Neuronal stem cell (in vitro differentiated cells): ENCODE results near the gene PKNOX2.

Experiments used
- DNase-seq: peaks from one replicate; pipeline ENCODE4 v3.0.0-alpha.2; 2013; ENCODE audit warnings: low spot score
- H2AFZ ChIP-seq: one replicate; pipeline ENCODE4 v1.6.1; 2013; ENCODE audit warnings: mild to moderate bottlenecking, low read length, inconsistent platforms
- H2AK5ac ChIP-seq: 2 replicates; pipeline ENCODE4 v1.6.1; 2013; ENCODE audit warnings: low read depth, mild to moderate bottlenecking, inconsistent platforms, low read length, moderate library complexity, mixed read lengths
- H2BK120ac ChIP-seq: 2 replicates; pipeline ENCODE4 v1.6.1; 2013; ENCODE audit warnings: low read depth, mild to moderate bottlenecking, inconsistent platforms, low read length, moderate library complexity, mixed read lengths
- H2BK12ac ChIP-seq: one replicate; pipeline ENCODE4 v1.6.1; 2013; ENCODE audit warnings: low read length, inconsistent platforms
- H2BK15ac ChIP-seq: 2 replicates; pipeline ENCODE4 v1.6.1; 2013; ENCODE audit warnings: mild to moderate bottlenecking, low read length, inconsistent platforms, mixed read lengths
- H2BK5ac ChIP-seq: one replicate; pipeline ENCODE4 v1.6.1; 2013; ENCODE audit warnings: inconsistent platforms, mild to moderate bottlenecking, low read length, moderate library complexity
- H3K14ac ChIP-seq: one replicate; pipeline ENCODE4 v1.6.1; 2013; ENCODE audit warnings: low read length, inconsistent platforms
- H3K18ac ChIP-seq: 2 replicates; pipeline ENCODE4 v1.6.1; 2013; ENCODE audit warnings: low read length, inconsistent platforms
- H3K23ac ChIP-seq: 2 replicates; pipeline ENCODE4 v1.6.1; 2013; ENCODE audit warnings: low read depth, mild to moderate bottlenecking, mixed read lengths, low read length, inconsistent platforms; ENCODE audit not compliant: poor library complexity
- H3K27ac ChIP-seq: replicated peaks from 3 replicates; pipeline ENCODE4 v1.5.1; 2013; ENCODE audit warnings: low read length, inconsistent platforms
- H3K27me3 ChIP-seq, 3 experiments: 2 replicates each; pipeline ENCODE4 v1.6.1; 2013; ENCODE audit warnings: low read length in 3 of 3, mild to moderate bottlenecking in 2 of 3, inconsistent platforms in 1 of 3, low read depth in 1 of 3, mixed read lengths in 1 of 3, moderate library complexity in 1 of 3; ENCODE audit not compliant: control insufficient read depth in 3 of 3, insufficient read depth in 3 of 3
- H3K36me3 ChIP-seq, 2 donors: replicated peaks in 1 of 2; 2 replicates each; pipeline ENCODE4 v1.6.1; 2013; ENCODE audit warnings: low read length in 2 of 2; ENCODE audit not compliant: control insufficient read depth in 2 of 2, insufficient read depth in 2 of 2
- H3K4ac ChIP-seq: 2 replicates; pipeline ENCODE4 v1.6.1; 2013; ENCODE audit warnings: inconsistent platforms, mild to moderate bottlenecking, low read length, moderate library complexity
- H3K4me1 ChIP-seq, 2 donors: 1 replicate in 1 of 2; 2 replicates in 1 of 2; pipeline ENCODE4 v1.6.1; 2013; ENCODE audit warnings: low read length in 2 of 2, low read depth in 1 of 2; ENCODE audit not compliant: control insufficient read depth in 2 of 2, insufficient read depth in 1 of 2
- H3K4me2 ChIP-seq: one replicate; pipeline ENCODE4 v1.6.1; 2013; ENCODE audit warnings: mild to moderate bottlenecking, low read length, inconsistent platforms; ENCODE audit not compliant: insufficient read depth, poor library complexity, severe bottlenecking
- H3K4me3 ChIP-seq, 2 donors: 2 replicates each; pipeline ENCODE4 v1.5.1; 2013; ENCODE audit warnings: low read length in 2 of 2, mild to moderate bottlenecking in 2 of 2, inconsistent platforms in 1 of 2, moderate library complexity in 1 of 2
- H3K79me1 ChIP-seq: one replicate; pipeline ENCODE4 v1.6.1; 2013; ENCODE audit warnings: low read depth, mild to moderate bottlenecking, inconsistent platforms, low read length, moderate library complexity
- H3K9ac ChIP-seq: one replicate; pipeline ENCODE4 v1.6.1; 2013; ENCODE audit warnings: mild to moderate bottlenecking, low read depth, low read length, inconsistent platforms; ENCODE audit not compliant: poor library complexity
- H3K9me3 ChIP-seq, 2 donors: replicated peaks in 1 of 2; 2 replicates each; pipeline versions ENCODE3 to v1.6.1; 2013; ENCODE audit warnings: low read length in 2 of 2, mild to moderate bottlenecking in 2 of 2, inconsistent platforms in 1 of 2, low read depth in 1 of 2, mixed read lengths in 1 of 2, moderate library complexity in 1 of 2; ENCODE audit not compliant: control insufficient read depth in 2 of 2, insufficient read depth in 1 of 2
- H4K8ac ChIP-seq: one replicate; pipeline ENCODE4 v1.6.1; 2013; ENCODE audit warnings: low read depth, mild to moderate bottlenecking, inconsistent platforms, low read length, moderate library complexity
- H4K91ac ChIP-seq: one replicate; pipeline ENCODE4 v1.6.1; 2013; ENCODE audit warnings: low read length, low read depth, mild to moderate bottlenecking, inconsistent platforms; ENCODE audit not compliant: poor library complexity
- WGBS, 2 donors: extraction: QIAGEN DNeasy Blood & Tissue Kit; methylation state at CpG; one replicate each; pipeline ENCODE4 v1.1.7; 2013; ENCODE audit warnings: missing lambda C conversion rate in 2 of 2, mixed read lengths in 1 of 2; ENCODE audit not compliant: insufficient read length in 2 of 2, insufficient replicate concordance in 1 of 2; ENCODE audit errors: extremely low coverage in 2 of 2; 5-methylcytosine and 5-hydroxymethylcytosine counted together

Gene PKNOX2

DNA sequence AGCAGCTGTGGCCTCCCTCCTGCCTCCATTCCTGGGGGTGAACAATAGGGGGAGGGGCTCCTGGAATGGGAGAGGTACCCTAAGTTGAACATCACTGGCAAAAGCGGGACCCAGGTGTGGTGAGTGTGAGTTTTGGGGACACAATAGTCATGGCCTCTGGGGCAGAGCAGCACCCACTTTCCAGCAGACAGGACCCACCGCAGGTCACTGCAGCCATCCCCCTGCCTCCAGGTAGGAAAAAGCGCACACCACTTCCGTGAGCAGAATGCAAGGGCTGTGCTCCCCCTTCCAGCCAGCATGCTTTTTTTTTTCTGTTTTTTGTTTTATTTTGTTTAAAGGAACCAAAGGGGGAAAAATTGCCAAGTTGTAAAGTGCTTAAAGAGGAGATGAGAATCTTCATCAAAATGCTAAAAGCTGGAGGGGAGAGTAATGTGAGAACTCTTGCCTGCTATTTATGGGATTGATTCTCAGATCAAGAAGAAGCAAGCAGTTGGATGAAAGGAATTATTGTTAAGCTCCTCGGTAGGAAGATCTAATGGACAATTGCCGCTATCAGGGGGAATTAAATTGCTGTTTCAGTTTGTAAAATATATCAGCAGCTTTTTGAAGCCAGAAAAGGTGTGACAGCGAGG is 178.7 kb downstream of the PKNOX2 start:
- DNase-seq = no peak
- H3K14ac ChIP-seq = no peak overlapping the region
- no peak overlapping the region for H4K8ac ChIP-seq
- H2BK15ac ChIP-seq = no peak overlapping the region
- H3K9me3 ChIP-seq = no peaks in the 10 kb centered on the region
- no peak overlapping the region for H3K9ac ChIP-seq
- no peak overlapping the region for H4K91ac ChIP-seq
- no peaks in the 10 kb centered on the region for H3K27me3 ChIP-seq
- peak overlapping the region; percentile 73 for H2AK5ac ChIP-seq
- peak overlapping the region; percentile 59 for H2BK12ac ChIP-seq
- H3K27ac ChIP-seq = no peak overlapping the region
- peak overlapping the region; percentile 77 for H2BK5ac ChIP-seq
- peaks cover 1 to 22% of the 10 kb centered on the region in 2 donors for H3K36me3 ChIP-seq
- H3K4ac ChIP-seq = no peak overlapping the region
- no peak overlapping the region for H2AFZ ChIP-seq
- peak overlapping the region; percentile 4 for H2BK120ac ChIP-seq
- H3K23ac ChIP-seq = no peak overlapping the region
- no peaks in the 10 kb centered on the region for H3K79me1 ChIP-seq
- peaks cover 66 to 71% of the 10 kb centered on the region in 2 donors for H3K4me1 ChIP-seq
- H3K4me3 ChIP-seq = no peak overlapping the region
- no peak overlapping the region for H3K4me2 ChIP-seq
- no CpG with 5 or more reads among the region's 7 CpGs for WGBS, 2 donors
- H3K18ac ChIP-seq = peak overlapping the region; percentile 33

DNA sequence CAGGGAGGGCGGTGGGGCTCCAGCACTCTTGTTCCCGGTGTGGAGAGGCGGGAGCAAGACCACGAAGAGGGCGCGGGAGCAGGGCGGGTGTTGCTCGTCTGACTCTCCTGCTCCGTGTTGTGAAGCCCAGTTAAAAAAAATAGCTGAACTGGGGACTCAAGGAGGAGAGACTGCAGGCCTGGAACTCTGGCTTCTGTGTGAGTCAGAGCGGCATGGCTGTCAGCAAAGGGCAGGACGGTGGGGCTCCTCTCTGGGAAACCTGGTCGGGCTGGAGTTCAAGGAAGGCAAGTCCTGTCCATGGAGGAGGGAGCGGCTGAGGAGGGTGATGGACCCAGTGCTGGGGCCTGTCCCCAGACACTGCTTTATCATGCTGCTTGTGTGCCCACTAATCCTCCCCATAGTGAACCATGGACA is 179.2 kb downstream of the PKNOX2 start:
- H3K18ac ChIP-seq = peak overlapping the region; percentile 32
- no peak overlapping the region for H3K27ac ChIP-seq
- H2AK5ac ChIP-seq = peak overlapping the region; percentile 5
- no peak overlapping the region for H4K91ac ChIP-seq
- H3K9me3 ChIP-seq = no peaks in the 10 kb centered on the region
- no peak overlapping the region for H2BK12ac ChIP-seq
- no peak overlapping the region for H3K4me2 ChIP-seq
- H2BK5ac ChIP-seq = no peak overlapping the region
- H4K8ac ChIP-seq = no peak overlapping the region
- H2BK15ac ChIP-seq = no peak overlapping the region
- no peak overlapping the region for H3K9ac ChIP-seq
- WGBS, 2 donors = no CpG with 5 or more reads among the region's 13 CpGs
- no peak overlapping the region for H2AFZ ChIP-seq
- H3K36me3 ChIP-seq = peaks cover 1 to 22% of the 10 kb centered on the region in 2 donors
- DNase-seq = no peak
- H3K4me3 ChIP-seq = no peak overlapping the region
- H3K4ac ChIP-seq = no peak overlapping the region
- peaks cover 61 to 70% of the 10 kb centered on the region in 2 donors for H3K4me1 ChIP-seq
- H2BK120ac ChIP-seq = no peak overlapping the region
- H3K23ac ChIP-seq = no peak overlapping the region
- no peaks in the 10 kb centered on the region for H3K27me3 ChIP-seq
- no peaks in the 10 kb centered on the region for H3K79me1 ChIP-seq
- no peak overlapping the region for H3K14ac ChIP-seq

- Histone ChIP-seq H3K23ac (no peak overlapping the region), H2BK15ac (peak overlapping the region; percentile 50), H4K8ac (no peak overlapping the region), H3K4me2 (no peak overlapping the region), H3K79me1 (no peaks in the 10 kb centered on the region), H2BK120ac (no peak overlapping the region), H3K9me3 (no peaks in the 10 kb centered on the region), H3K4me1 (peaks cover 63 to 72% of the 10 kb centered on the region in 2 donors), H3K27ac (no peak overlapping the region), H2AFZ (no peak overlapping the region), H3K9ac (peak overlapping the region; percentile 36), H2BK12ac (no peak overlapping the region), H3K18ac (peak overlapping the region; percentile 82), H2BK5ac (peak overlapping the region; percentile 42), H2AK5ac (peak overlapping the region; percentile 60), H4K91ac (peak overlapping the region; percentile 56), H3K14ac (no peak overlapping the region), H3K27me3 (no peaks in the 10 kb centered on the region), H3K4ac (no peak overlapping the region), H3K4me3 (no peak overlapping the region), H3K36me3 (peaks cover 0 to 11% of the 10 kb centered on the region in 2 donors)
- WGBS, 2 donors = no CpG with 5 or more reads among the region's 4 CpGs
- DNase-seq = no peak
Observed at GRCh38 chr11:125344846-125345420, 180.4 kb downstream of the PKNOX2 start.

- peak overlapping the region; percentile 82 for H3K27ac ChIP-seq
Observed at GRCh38 chr11:125345421-125346178, 181.0 kb downstream of the PKNOX2 start.

More at GRCh38 chr11:125345421-125346178, 181.0 kb downstream of the PKNOX2 start:
- Histone ChIP-seq H3K4me2 (no peak overlapping the region), H2BK120ac (no peak overlapping the region), H3K36me3 (peaks cover 0 to 11% of the 10 kb centered on the region in 2 donors), H3K4me3 (no peak overlapping the region), H3K14ac (no peak overlapping the region), H3K9me3 (no peaks in the 10 kb centered on the region), H2BK15ac (no peak overlapping the region), H2BK12ac (no peak overlapping the region), H4K8ac (no peak overlapping the region), H3K79me1 (no peaks in the 10 kb centered on the region), H3K4me1 (peaks cover 69 to 74% of the 10 kb centered on the region in 2 donors), H4K91ac (peak overlapping the region; percentile 56), H3K4ac (no peak overlapping the region), H2AK5ac (peak overlapping the region; percentile 60), H3K9ac (peak overlapping the region; percentile 36), H2AFZ (peak overlapping the region; percentile 51), H3K27me3 (no peaks in the 10 kb centered on the region), H3K18ac (peak overlapping the region; percentile 82), H3K23ac (no peak overlapping the region), H2BK5ac (peak overlapping the region; percentile 42)
- WGBS, 2 donors = no CpG with 5 or more reads among the region's 20 CpGs
- DNase-seq = peak; percentile 77
